ENCODE data around the gene ITPK1.

Gene ITPK1

DNA sequence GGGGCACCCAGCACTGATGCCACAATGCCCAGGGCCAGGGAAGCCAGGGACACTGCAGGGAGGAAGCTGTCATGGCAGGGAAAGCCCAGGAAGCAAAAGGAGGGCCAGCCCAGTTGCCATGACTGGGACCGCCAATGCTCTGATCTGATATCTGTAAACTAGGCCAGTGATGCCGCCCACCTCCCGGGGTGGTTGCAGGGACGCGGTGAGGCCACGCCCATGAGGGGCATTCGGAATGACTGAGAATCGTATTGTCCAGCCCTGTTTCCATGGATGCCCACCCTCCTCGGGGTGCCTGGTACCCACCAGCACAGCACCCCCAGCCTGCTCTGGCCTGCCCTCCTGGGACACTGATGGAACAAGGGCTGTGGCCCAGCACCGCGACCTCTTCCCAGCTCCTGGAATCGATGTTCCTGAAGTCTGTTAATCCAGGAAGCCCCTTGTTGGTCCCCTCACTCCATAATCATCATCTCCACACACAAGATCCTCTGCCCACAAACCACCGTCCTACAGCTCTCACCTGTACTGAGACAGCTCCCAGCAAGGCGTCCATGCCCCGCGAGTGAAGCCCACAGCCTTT, 144.0 kb downstream of the ITPK1 start:
- no peak overlapping the region for H3K9ac ChIP-seq (ENCODE audit: low read length)
- H3K9me2 ChIP-seq (replicated peaks; ENCODE audit: insufficient read depth, low read length), result no peaks in the 10 kb centered on the region
- H2AFZ ChIP-seq (ENCODE audit: low read length), result no peak overlapping the region
- H3K27me3 ChIP-seq (replicated peaks; ENCODE audit: insufficient read depth, low read length), result no peaks in the 10 kb centered on the region
- no peaks in the 10 kb centered on the region for H3K9me3 ChIP-seq (replicated peaks; ENCODE audit: insufficient read depth, low read length)
- no peak for DNase-seq
- H4K20me1 ChIP-seq (ENCODE audit: insufficient read depth, low read length), result no peaks in the 10 kb centered on the region
- H3K27ac ChIP-seq (ENCODE audit: low read length), result no peak overlapping the region
- no peaks in the 10 kb centered on the region for H3K36me3 ChIP-seq (replicated peaks; ENCODE audit: insufficient read depth, low read length)
- H3K79me2 ChIP-seq (ENCODE audit: low read length), result no peaks in the 10 kb centered on the region
- H3K4me3 ChIP-seq (ENCODE audit: low read length), result no peak overlapping the region
- H3K4me1 ChIP-seq (ENCODE audit: low read length), result no peaks in the 10 kb centered on the region
- no peak for TF ChIP-seq EZH2phosphoT487 (IDR thresholded peaks at IDR 0.05; ENCODE audit: low read length)
- no peak for TF ChIP-seq EZH2 (optimal IDR thresholded peaks at IDR 0.05; ENCODE audit: low read depth, low read length)
- TF ChIP-seq, protein P1, sequence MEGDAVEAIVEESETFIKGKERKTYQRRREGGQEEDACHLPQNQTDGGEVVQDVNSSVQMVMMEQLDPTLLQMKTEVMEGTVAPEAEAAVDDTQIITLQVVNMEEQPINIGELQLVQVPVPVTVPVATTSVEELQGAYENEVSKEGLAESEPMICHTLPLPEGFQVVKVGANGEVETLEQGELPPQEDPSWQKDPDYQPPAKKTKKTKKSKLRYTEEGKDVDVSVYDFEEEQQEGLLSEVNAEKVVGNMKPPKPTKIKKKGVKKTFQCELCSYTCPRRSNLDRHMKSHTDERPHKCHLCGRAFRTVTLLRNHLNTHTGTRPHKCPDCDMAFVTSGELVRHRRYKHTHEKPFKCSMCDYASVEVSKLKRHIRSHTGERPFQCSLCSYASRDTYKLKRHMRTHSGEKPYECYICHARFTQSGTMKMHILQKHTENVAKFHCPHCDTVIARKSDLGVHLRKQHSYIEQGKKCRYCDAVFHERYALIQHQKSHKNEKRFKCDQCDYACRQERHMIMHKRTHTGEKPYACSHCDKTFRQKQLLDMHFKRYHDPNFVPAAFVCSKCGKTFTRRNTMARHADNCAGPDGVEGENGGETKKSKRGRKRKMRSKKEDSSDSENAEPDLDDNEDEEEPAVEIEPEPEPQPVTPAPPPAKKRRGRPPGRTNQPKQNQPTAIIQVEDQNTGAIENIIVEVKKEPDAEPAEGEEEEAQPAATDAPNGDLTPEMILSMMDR (IDR thresholded peaks at IDR 0.05; ENCODE audit: low read length), result no peak
- no peak overlapping the region for H3K4me2 ChIP-seq (ENCODE audit: low read depth, low read length)
- no peaks in the 10 kb centered on the region for H3F3A ChIP-seq (ENCODE audit: insufficient read depth, low read length)

DNA sequence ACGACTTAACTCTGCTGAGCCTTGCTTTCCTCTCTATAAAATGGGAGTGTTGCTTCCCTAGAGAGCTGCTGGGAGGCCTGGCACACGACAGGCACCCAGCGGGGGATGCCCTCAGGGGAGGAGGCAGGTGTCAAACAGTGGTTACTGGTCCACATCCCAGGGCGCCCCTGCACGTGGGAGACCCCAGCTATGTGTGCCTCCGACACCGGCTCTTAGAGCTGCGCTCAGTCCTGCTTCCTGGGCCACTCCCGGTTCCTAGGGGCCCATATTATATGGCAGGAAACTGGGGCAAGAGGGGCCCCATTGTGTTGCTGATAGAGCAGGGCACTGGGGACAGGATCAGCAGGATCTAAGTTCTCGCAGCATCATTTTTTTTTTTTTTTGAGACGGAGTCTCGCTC, 145.5 kb downstream of the ITPK1 start:
- Histone ChIP-seq H3K9me3 (replicated peaks; ENCODE audit: insufficient read depth, low read length) (no peaks in the 10 kb centered on the region), H2AFZ (ENCODE audit: low read length) (no peak overlapping the region), H3F3A (ENCODE audit: insufficient read depth, low read length) (no peaks in the 10 kb centered on the region), H3K27ac (ENCODE audit: low read length) (no peak overlapping the region), H3K9ac (ENCODE audit: low read length) (no peak overlapping the region), H3K4me1 (ENCODE audit: low read length) (no peaks in the 10 kb centered on the region), H3K4me3 (ENCODE audit: low read length) (no peak overlapping the region), H3K79me2 (ENCODE audit: low read length) (no peaks in the 10 kb centered on the region), H4K20me1 (ENCODE audit: insufficient read depth, low read length) (no peaks in the 10 kb centered on the region), H3K9me2 (replicated peaks; ENCODE audit: insufficient read depth, low read length) (no peaks in the 10 kb centered on the region), H3K27me3 (replicated peaks; ENCODE audit: insufficient read depth, low read length) (no peaks in the 10 kb centered on the region), H3K4me2 (ENCODE audit: low read depth, low read length) (no peak overlapping the region), H3K36me3 (replicated peaks; ENCODE audit: insufficient read depth, low read length) (no peaks in the 10 kb centered on the region)
- TF ChIP-seq EZH2phosphoT487 (IDR thresholded peaks at IDR 0.05; ENCODE audit: low read length) (no peak), EZH2 (optimal IDR thresholded peaks at IDR 0.05; ENCODE audit: low read depth, low read length) (no peak)
- DNase-seq, result no peak

DNA sequence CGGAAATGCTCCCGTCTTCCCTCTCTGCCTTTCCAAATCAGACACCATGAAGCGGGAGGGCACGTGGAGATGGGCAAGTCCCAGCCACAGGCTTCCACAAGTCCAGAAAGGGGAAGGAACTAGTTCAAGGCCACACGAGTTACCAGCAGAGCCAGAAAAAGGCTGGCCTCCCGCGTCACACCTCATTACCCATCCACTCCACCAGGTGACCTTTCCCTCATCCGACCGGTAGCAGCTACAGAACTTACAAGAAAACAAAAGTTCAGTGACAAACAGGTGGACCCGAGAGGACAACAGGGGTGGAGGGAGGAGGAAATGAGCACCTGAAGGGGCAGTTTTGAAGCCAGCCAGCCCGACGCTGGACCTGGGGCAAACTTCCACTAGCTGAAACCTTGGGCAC, 145.9 kb downstream of the ITPK1 start:
- Histone ChIP-seq H3K27me3 (replicated peaks; ENCODE audit: insufficient read depth, low read length) (no peaks in the 10 kb centered on the region), H3K27ac (ENCODE audit: low read length) (no peak overlapping the region), H3K36me3 (replicated peaks; ENCODE audit: insufficient read depth, low read length) (no peaks in the 10 kb centered on the region), H3K4me1 (ENCODE audit: low read length) (no peaks in the 10 kb centered on the region), H3K79me2 (ENCODE audit: low read length) (no peaks in the 10 kb centered on the region), H3K9me2 (replicated peaks; ENCODE audit: insufficient read depth, low read length) (no peaks in the 10 kb centered on the region), H3K9me3 (replicated peaks; ENCODE audit: insufficient read depth, low read length) (no peaks in the 10 kb centered on the region), H2AFZ (ENCODE audit: low read length) (no peak overlapping the region), H3K4me2 (ENCODE audit: low read depth, low read length) (no peak overlapping the region), H4K20me1 (ENCODE audit: insufficient read depth, low read length) (no peaks in the 10 kb centered on the region), H3F3A (ENCODE audit: insufficient read depth, low read length) (no peaks in the 10 kb centered on the region), H3K4me3 (ENCODE audit: low read length) (no peak overlapping the region), H3K9ac (ENCODE audit: low read length) (no peak overlapping the region)
- DNase-seq, result no peak
- TF ChIP-seq, protein P1 (IDR thresholded peaks at IDR 0.05; ENCODE audit: low read length), result no peak
- no peak for TF ChIP-seq EZH2 (optimal IDR thresholded peaks at IDR 0.05; ENCODE audit: low read depth, low read length)

DNA sequence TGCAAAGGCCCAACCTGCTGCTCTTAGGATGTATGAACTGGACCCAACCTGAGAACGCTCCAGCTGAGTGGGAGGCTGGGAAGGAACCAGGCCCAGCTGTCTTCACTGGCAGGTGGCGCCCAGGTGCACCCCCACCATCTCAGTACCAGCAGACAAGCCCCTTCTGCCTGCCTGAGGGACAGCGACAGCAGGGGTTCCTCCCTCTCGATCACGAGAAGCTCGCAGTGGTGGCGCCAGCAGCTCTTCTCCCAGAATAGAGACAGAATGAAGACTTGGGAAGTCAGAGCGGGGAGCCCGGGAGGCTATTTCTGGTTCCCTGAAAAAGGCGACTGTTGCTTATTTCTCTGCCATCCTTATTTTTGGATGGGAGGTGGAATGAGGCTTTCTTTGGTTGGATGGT, 146.3 kb downstream of the ITPK1 start:
- no peak overlapping the region for H2AFZ ChIP-seq (ENCODE audit: low read length)
- no peaks in the 10 kb centered on the region for H3K27me3 ChIP-seq (replicated peaks; ENCODE audit: insufficient read depth, low read length)
- no peak for DNase-seq
- H3K9me3 ChIP-seq (replicated peaks; ENCODE audit: insufficient read depth, low read length), result no peaks in the 10 kb centered on the region
- H3F3A ChIP-seq (ENCODE audit: insufficient read depth, low read length), result no peaks in the 10 kb centered on the region
- H3K36me3 ChIP-seq (replicated peaks; ENCODE audit: insufficient read depth, low read length), result no peaks in the 10 kb centered on the region
- H3K27ac ChIP-seq (ENCODE audit: low read length), result no peak overlapping the region
- no peak overlapping the region for H3K4me3 ChIP-seq (ENCODE audit: low read length)
- H3K9ac ChIP-seq (ENCODE audit: low read length), result no peak overlapping the region
- H3K4me2 ChIP-seq (ENCODE audit: low read depth, low read length), result no peak overlapping the region
- no peaks in the 10 kb centered on the region for H3K79me2 ChIP-seq (ENCODE audit: low read length)
- TF ChIP-seq EZH2phosphoT487 (IDR thresholded peaks at IDR 0.05; ENCODE audit: low read length) (no peak), EZH2 (optimal IDR thresholded peaks at IDR 0.05; ENCODE audit: low read depth, low read length) (no peak)
- no peaks in the 10 kb centered on the region for H4K20me1 ChIP-seq (ENCODE audit: insufficient read depth, low read length)
- H3K4me1 ChIP-seq (ENCODE audit: low read length), result no peaks in the 10 kb centered on the region
- no peaks in the 10 kb centered on the region for H3K9me2 ChIP-seq (replicated peaks; ENCODE audit: insufficient read depth, low read length)
